Measurements from ENCODE around the gene KDM2A. TPM values are rescaled to one million over a fixed set of nuclear protein-coding genes. Genes with fewer than 3 reads are reported as not detected.

Gene KDM2A
- total RNA-seq, 6 experiments from 2014 or later: 23.8 to 37.1 (median 33.4) TPM

GRCh38 chr11:67099831-67100324 lies 19.2 kb upstream of the KDM2A start:
- ATAC-seq (peak in 1 of 4 donors; percentile 19), DNase-seq (no peak)
- H3K27ac ChIP-seq: no peak overlapping the region
- no peaks in the 10 kb centered on the region for H3K36me3 ChIP-seq
- TF ChIP-seq CTCF (IDR thresholded peaks at IDR 0.05) (no peak), POLR2A (IDR thresholded peaks at IDR 0.05) (no peak)
- WGBS (ENCODE audit: insufficient coverage, low coverage, low lambda C conversion rate, missing lambda C conversion rate): 92% methylated on average over 5 of the region's 6 CpGs
- no peaks in the 10 kb centered on the region for H3K27me3 ChIP-seq
- no peaks in the 10 kb centered on the region for H3K9me3 ChIP-seq
- no peak overlapping the region for H3K4me3 ChIP-seq
- H3K4me1 ChIP-seq: peaks cover 0 to 3% (median 0%) of the 10 kb centered on the region in 4 donors
- intact Hi-C loops (cut with DNase I): loop anchor here in 1 of 2 donors (10.0 kb wide), 1 partner anchor 55 kb away; no protein-coding TSS in a partner anchor

GRCh38 chr11:67102664-67103063 lies 16.4 kb upstream of the KDM2A start:
- DNase-seq: no peak
- H3K4me3 ChIP-seq: no peak overlapping the region
- 97% methylated on average over 6 of the region's 8 CpGs for WGBS (ENCODE audit: insufficient coverage, low coverage, low lambda C conversion rate, missing lambda C conversion rate)

GRCh38 chr11:67105964-67106363 lies 13.1 kb upstream of the KDM2A start:
- no peak for ATAC-seq
- Histone ChIP-seq H3K4me1 (peaks cover 0 to 4% (median 2%) of the 10 kb centered on the region in 4 donors), H3K9me3 (no peaks in the 10 kb centered on the region), H3K27ac (no peak overlapping the region), H3K27me3 (no peaks in the 10 kb centered on the region), H3K36me3 (no peaks in the 10 kb centered on the region), H3K4me3 (no peak overlapping the region)
- intact Hi-C loops (cut with DNase I): no loop called here
- TF ChIP-seq CTCF (IDR thresholded peaks at IDR 0.05): no peak
- TF ChIP-seq POLR2A (IDR thresholded peaks at IDR 0.05): no peak
- 91% methylated on average over 1 of the region's 2 CpGs for WGBS (ENCODE audit: insufficient coverage, low coverage, low lambda C conversion rate, missing lambda C conversion rate)
- DNase-seq: no peak

More at GRCh38 chr11:67102664-67103063, 16.4 kb upstream of the KDM2A start:
- no peaks in the 10 kb centered on the region for H3K4me1 ChIP-seq
- no peak for TF ChIP-seq CTCF (IDR thresholded peaks at IDR 0.05)
- TF ChIP-seq POLR2A (IDR thresholded peaks at IDR 0.05): no peak
- no peak for ATAC-seq
- no peaks in the 10 kb centered on the region for H3K9me3 ChIP-seq
- intact Hi-C loops (cut with DNase I): no loop called here
- no peak overlapping the region for H3K27ac ChIP-seq
- H3K27me3 ChIP-seq: no peaks in the 10 kb centered on the region
- H3K36me3 ChIP-seq: no peaks in the 10 kb centered on the region

DNA sequence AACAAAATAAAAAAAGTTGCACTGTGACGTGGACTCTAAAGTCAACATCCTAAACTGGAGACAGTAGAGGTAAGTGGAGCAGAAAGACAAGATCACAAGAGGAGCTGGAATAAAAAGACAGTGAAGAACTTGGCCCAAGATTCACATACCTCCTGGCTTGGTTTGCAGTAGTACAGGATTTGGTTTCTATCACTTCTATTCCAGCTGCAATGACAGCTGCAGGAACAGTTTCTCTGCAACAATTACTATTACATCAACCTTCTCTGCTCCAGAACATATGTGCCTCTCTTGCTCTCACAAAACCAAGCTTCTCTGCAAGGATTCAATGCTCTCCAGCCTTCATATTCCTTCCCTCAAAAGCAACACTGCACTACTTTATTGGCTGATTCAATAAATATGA lies 7.8 kb upstream of the KDM2A start:
- H3K4me3 ChIP-seq: no peak overlapping the region
- peak overlapping the region in 2 of 3 donors; percentile 5 to 24 for H3K27ac ChIP-seq
- H3K36me3 ChIP-seq: no peaks in the 10 kb centered on the region
- intact Hi-C loops (cut with DNase I): no loop called here
- TF ChIP-seq CTCF (IDR thresholded peaks at IDR 0.05) (no peak), POLR2A (IDR thresholded peaks at IDR 0.05) (no peak)
- no peak for DNase-seq
- H3K4me1 ChIP-seq: peaks cover 0 to 19% (median 7%) of the 10 kb centered on the region in 4 donors
- 5% methylated on average over 1 of the region's 1 CpG for WGBS (ENCODE audit: insufficient coverage, low coverage, low lambda C conversion rate, missing lambda C conversion rate)
- H3K9me3 ChIP-seq: no peaks in the 10 kb centered on the region
- no peaks in the 10 kb centered on the region for H3K27me3 ChIP-seq
- ATAC-seq: no peak
